Right atrium auricular region (tissue), 2 donors: ENCODE results near the gene SPIRE1. TPM values are rescaled to one million over a fixed set of nuclear protein-coding genes. Genes with fewer than 3 reads are reported as not detected.

Experiments
- DNase-seq: peaks from one replicate; pipeline ENCODE4 v3.0.0-alpha.2; 2019; ENCODE audit warnings: low spot score
- H3K27ac ChIP-seq, 2 donors: fragments of 200-600 bp; sonication (generic); 1 replicate in 1 of 2; 2 replicates in 1 of 2; pipeline ENCODE4 v1.5.1; 2016 to 2019
- H3K27me3 ChIP-seq, 2 donors: fragments of 200-600 bp; sonication (generic); one replicate each; pipeline versions ENCODE4 v1.5.1 to v1.6.0; 2017 to 2019
- H3K36me3 ChIP-seq: fragments of 200-600 bp; sonication (generic); one replicate; pipeline ENCODE4 v1.5.1; 2016
- H3K4me1 ChIP-seq, 2 donors: fragments of 200-600 bp; sonication (generic); one replicate each; pipeline versions ENCODE4 v1.5.1 to v1.6.0; 2017 to 2019
- H3K4me3 ChIP-seq, 2 donors: fragments of 200-600 bp; sonication (generic); 1 replicate in 1 of 2; 2 replicates in 1 of 2; pipeline ENCODE4 v1.5.1; 2017 to 2019; ENCODE audit warnings: mild to moderate bottlenecking in 1 of 2, moderate library complexity in 1 of 2
- H3K9me3 ChIP-seq, 2 donors: fragments of 200-600 bp; sonication (generic); one replicate each; pipeline ENCODE4 v1.5.1; 2019
- total RNA-seq, 2 donors: library from RNA; depleted of rRNA; stranded (reverse); fragments of >200 nt; gene quantifications; one replicate each; pipeline ENCODE4 v1.1.0, GENCODE V29; 2016
- TF ChIP-seq, protein P1 (sequence below), 2 donors: fragments of 200-600 bp; sonication (generic); IDR thresholded peaks; one replicate each; pipeline ENCODE4 v1.5.1; 2019; ENCODE audit warnings: antibody characterized with exemption in 2 of 2

Gene SPIRE1
- total RNA-seq, 2 donors from 2014 or later = 34.7 to 42.9 TPM

DNA sequence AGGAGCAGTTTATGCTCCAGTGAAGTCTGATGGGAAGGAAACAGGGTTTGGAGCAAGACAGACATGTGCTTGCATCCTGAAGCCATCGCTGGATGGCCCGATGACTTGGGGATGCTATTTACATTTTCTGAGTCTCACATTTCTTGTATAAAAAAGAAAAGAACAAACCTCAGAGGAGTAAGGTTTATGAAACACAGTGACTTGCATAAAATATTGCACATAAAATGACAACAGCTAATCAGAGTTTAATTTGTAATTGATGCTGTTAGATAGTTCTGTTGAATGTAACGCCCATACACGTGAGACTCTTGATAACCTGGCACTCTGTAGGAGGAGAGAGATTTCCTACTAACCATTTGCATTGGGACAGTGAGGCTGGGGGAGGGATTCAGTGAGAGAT, 233.7 kb downstream of the SPIRE1 start:
- Histone ChIP-seq H3K36me3 (no peaks in the 10 kb centered on the region), H3K27me3 (no peaks in the 10 kb centered on the region), H3K4me3 (no peak overlapping the region), H3K9me3 (no peaks in the 10 kb centered on the region), H3K27ac (no peak overlapping the region), H3K4me1 (peaks cover 0 to 17% of the 10 kb centered on the region in 2 donors)
- no peak for DNase-seq
- TF ChIP-seq, protein P1, sequence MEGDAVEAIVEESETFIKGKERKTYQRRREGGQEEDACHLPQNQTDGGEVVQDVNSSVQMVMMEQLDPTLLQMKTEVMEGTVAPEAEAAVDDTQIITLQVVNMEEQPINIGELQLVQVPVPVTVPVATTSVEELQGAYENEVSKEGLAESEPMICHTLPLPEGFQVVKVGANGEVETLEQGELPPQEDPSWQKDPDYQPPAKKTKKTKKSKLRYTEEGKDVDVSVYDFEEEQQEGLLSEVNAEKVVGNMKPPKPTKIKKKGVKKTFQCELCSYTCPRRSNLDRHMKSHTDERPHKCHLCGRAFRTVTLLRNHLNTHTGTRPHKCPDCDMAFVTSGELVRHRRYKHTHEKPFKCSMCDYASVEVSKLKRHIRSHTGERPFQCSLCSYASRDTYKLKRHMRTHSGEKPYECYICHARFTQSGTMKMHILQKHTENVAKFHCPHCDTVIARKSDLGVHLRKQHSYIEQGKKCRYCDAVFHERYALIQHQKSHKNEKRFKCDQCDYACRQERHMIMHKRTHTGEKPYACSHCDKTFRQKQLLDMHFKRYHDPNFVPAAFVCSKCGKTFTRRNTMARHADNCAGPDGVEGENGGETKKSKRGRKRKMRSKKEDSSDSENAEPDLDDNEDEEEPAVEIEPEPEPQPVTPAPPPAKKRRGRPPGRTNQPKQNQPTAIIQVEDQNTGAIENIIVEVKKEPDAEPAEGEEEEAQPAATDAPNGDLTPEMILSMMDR (IDR thresholded peaks at IDR 0.05) = no peak

DNA sequence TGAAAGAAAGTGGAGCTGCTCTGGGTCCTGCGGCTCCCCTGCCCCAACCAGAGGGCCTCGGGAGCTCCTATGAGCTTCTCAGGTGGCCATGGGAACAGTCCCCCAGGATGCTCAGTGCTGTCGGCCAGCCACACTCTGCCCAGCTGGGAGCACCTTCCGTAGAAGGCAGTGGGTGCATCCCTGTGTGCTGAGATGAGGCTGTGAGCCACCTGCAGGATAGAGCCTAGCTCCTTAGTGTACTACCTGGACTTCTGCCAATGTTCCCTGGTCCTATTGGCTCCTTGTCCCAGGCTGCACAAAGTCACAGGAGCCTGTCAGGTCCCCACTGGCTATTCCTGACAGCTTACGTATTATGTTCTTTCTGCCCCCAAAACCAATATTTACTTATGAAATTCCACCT, 234.1 kb downstream of the SPIRE1 start:
- Histone ChIP-seq H3K4me1 (peaks cover 0 to 17% of the 10 kb centered on the region in 2 donors), H3K27me3 (no peaks in the 10 kb centered on the region), H3K9me3 (no peaks in the 10 kb centered on the region), H3K27ac (no peak overlapping the region), H3K36me3 (no peaks in the 10 kb centered on the region), H3K4me3 (no peak overlapping the region)
- TF ChIP-seq, protein P1 (IDR thresholded peaks at IDR 0.05) = no peak
- no peak for DNase-seq

DNA sequence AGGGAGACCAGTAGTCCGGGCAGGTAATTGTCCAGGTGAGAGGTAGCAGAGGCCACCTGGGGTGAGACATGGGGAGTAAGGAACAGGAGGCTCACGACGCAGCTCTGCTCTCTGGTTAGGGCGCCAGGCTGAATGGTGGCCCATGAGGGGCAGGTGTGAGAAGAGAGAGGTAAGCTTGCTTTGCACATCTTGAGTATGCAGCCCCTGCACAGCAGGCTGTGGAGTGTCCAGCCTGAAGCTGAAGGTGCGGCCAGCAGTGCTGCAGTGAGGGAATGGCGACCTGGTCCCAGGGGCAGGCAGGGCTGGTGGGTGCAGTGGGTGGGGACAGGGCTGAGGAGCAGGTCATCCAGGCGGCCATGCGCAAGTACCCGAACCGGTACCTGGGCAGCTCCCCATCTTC, 234.5 kb downstream of the SPIRE1 start:
- H3K4me1 ChIP-seq = peaks cover 0 to 17% of the 10 kb centered on the region in 2 donors
- H3K27ac ChIP-seq = no peak overlapping the region
- DNase-seq = no peak
- no peaks in the 10 kb centered on the region for H3K9me3 ChIP-seq
- no peaks in the 10 kb centered on the region for H3K36me3 ChIP-seq
- no peaks in the 10 kb centered on the region for H3K27me3 ChIP-seq
- TF ChIP-seq, protein P1 (IDR thresholded peaks at IDR 0.05) = no peak
- no peak overlapping the region for H3K4me3 ChIP-seq

DNA sequence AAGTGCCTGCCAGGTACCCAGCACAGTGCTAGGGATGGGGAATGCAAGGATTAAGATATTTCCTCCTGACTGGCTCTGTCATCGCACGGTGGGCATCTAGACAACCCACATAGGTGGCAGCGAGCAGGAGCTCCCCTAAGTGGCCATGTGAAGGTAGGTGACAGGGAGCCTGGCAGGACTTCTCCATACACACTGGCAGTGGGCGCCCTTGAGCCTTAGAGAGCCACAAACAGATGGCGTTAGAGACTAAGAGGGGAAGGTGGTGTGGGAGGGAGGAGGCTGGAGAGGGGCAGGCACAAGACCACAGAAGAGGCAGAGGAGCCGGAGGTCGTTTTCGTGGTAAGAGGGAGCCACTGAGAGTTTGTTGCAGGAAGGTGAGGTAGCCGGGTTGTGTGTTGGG, 235.0 kb downstream of the SPIRE1 start:
- H3K9me3 ChIP-seq = no peaks in the 10 kb centered on the region
- no peaks in the 10 kb centered on the region for H3K27me3 ChIP-seq
- H3K4me3 ChIP-seq = no peak overlapping the region
- peaks cover 0 to 17% of the 10 kb centered on the region in 2 donors for H3K4me1 ChIP-seq
- H3K36me3 ChIP-seq = no peaks in the 10 kb centered on the region
- TF ChIP-seq, protein P1 (IDR thresholded peaks at IDR 0.05) = no peak
- H3K27ac ChIP-seq = no peak overlapping the region
- DNase-seq = no peak

DNA sequence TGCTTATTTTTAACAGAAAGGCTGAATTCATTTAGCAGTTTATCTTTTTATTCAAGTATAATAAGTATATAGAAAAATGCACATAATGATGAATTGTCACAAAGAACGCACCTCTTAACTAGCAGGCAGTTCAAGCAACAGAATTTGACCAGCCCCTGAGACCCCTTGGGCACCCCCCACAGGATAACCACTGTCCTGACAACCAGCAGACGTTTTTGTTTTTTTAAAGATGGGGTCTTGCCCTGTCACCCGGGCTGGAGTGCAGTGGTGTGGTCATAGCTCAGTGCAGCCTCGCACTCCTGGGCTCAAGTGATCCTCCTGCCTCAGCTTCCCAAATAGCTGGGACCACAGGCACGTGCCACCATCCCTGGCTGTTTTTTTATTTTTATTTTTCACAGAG, 236.2 kb downstream of the SPIRE1 start:
- H3K27ac ChIP-seq = no peak overlapping the region
- H3K36me3 ChIP-seq = no peaks in the 10 kb centered on the region
- no peak overlapping the region for H3K4me3 ChIP-seq
- no peaks in the 10 kb centered on the region for H3K27me3 ChIP-seq
- H3K4me1 ChIP-seq = peaks cover 0 to 17% of the 10 kb centered on the region in 2 donors
- TF ChIP-seq, protein P1 (IDR thresholded peaks at IDR 0.05) = no peak
- no peaks in the 10 kb centered on the region for H3K9me3 ChIP-seq
- no peak for DNase-seq

DNA sequence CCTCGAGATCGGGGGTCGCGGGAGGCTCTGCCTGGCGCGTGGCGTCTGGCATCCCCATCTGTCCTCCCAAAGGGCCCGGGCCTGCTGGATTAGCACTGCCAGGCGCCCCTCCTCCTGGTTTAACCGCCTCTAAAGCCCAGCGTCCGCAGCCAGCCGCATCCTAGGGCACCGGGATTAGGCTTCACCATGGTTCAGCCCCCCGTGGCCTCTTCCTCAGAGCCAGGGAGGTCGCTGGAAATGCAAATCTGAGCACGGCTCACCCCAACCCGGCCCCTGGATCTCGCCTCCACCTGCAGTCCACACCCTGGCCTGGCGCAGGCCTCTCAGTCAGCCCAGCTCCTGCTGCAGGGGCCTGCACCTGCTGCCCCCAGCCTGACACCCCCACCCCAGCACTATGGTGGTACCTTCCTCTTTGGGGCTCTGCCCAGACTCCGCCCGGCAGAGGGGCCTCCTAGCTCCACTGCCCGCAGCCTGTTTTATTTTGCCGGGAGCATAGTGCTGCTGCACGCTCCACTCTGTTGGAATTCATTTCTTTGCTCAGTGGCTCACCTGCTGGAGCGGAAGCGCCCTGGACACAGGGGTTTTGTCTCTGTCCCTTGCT, 237.0 kb downstream of the SPIRE1 start:
- no peak for DNase-seq
- H3K27ac ChIP-seq = peak overlapping the region; percentile 7 to 33
- peak overlapping the region; percentile 52 to 62 for H3K4me3 ChIP-seq
- TF ChIP-seq, protein P1 (IDR thresholded peaks at IDR 0.05) = no peak
- H3K9me3 ChIP-seq = no peaks in the 10 kb centered on the region
- no peaks in the 10 kb centered on the region for H3K27me3 ChIP-seq
- no peaks in the 10 kb centered on the region for H3K36me3 ChIP-seq
- H3K4me1 ChIP-seq = peaks cover 0 to 19% of the 10 kb centered on the region in 2 donors
